SK-N-SH (cell line): ENCODE measurements around the gene PSMA6. TPM values are rescaled to one million over a fixed set of nuclear protein-coding genes. Genes with fewer than 3 reads are reported as not detected.
A peak's percentile ranks its signal among the peaks of the same experiment; 100 is the strongest.

Experiments
- CTCF ChIA-PET: fragments of 300-600, 350-600 bp; formaldehyde crosslinking; extraction: SDS; loops from one replicate; lab custom pipeline; 2021; lab: Yijun Ruan, JAX
- POLR2A ChIA-PET: fragments of 350-600 bp; sonication (Branson Sonifier 250); formaldehyde crosslinking; extraction: SDS; loops from one replicate; lab custom pipeline; 2020; ENCODE audit warnings: antibody characterized with exemption, inconsistent platforms; lab: Yijun Ruan, JAX
- DNase-seq: peaks from one replicate; pipeline ENCODE4 v3.0.0; 2012
- H2AFZ ChIP-seq: fragments of 200-600 bp; sonication (generic); 2 replicates; pipeline ENCODE4 v1.8.1; 2016; ENCODE audit warnings: antibody characterized with exemption, mild to moderate bottlenecking, low read depth
- H3F3A ChIP-seq: fragments of 200-600 bp; sonication (generic); replicated peaks from 2 replicates; pipeline ENCODE3; 2016; ENCODE audit warnings: antibody characterized with exemption, mild to moderate bottlenecking; ENCODE audit not compliant: insufficient read depth
- H3K27ac ChIP-seq, 2 experiments: fragments of 200-500 bp in 1 of 2; fragments of 200-600 bp in 1 of 2; sonication (Bioruptor generic) in 1 of 2; sonication (generic), shearing (Covaris generic) in 1 of 2; 2 replicates each; pipeline versions ENCODE4 v1.5.1 to v1.6.1; 2014 to 2016; ENCODE audit warnings: low read depth in 2 of 2, inconsistent platforms in 1 of 2, low read length in 1 of 2, mild to moderate bottlenecking in 1 of 2, mixed read lengths in 1 of 2
- H3K27me3 ChIP-seq: fragments of 200-600 bp; sonication (generic), shearing (Covaris generic); 2 replicates; pipeline ENCODE4 v1.6.1; 2016; ENCODE audit warnings: mixed run types; ENCODE audit not compliant: insufficient read depth
- H3K36me3 ChIP-seq, 2 experiments: fragments of 200-500 bp in 1 of 2; fragments of 200-600 bp in 1 of 2; sonication (Bioruptor generic) in 1 of 2; sonication (generic) in 1 of 2; replicated peaks in 1 of 2; 2 replicates each; pipeline versions ENCODE3 to v1.5.1; 2014 to 2016; ENCODE audit warnings: low read length in 1 of 2, mild to moderate bottlenecking in 1 of 2; ENCODE audit not compliant: insufficient read depth in 2 of 2, control insufficient read depth in 1 of 2
- H3K4me1 ChIP-seq, 2 experiments: fragments of 200-500 bp in 1 of 2; fragments of 200-600 bp in 1 of 2; sonication (Bioruptor generic) in 1 of 2; sonication (generic), shearing (Covaris generic) in 1 of 2; 2 replicates each; pipeline versions ENCODE4 v1.5.1 to v1.6.1; 2014 to 2016; ENCODE audit warnings: low read depth in 1 of 2, low read length in 1 of 2, mixed run types in 1 of 2; ENCODE audit not compliant: insufficient read depth in 2 of 2, control insufficient read depth in 1 of 2
- H3K4me2 ChIP-seq: fragments of 200-600 bp; sonication (generic), shearing (Covaris generic); 2 replicates; pipeline ENCODE4 v1.6.1; 2017; ENCODE audit warnings: mixed run types
- H3K4me3 ChIP-seq, 2 experiments: fragments of 200-500 bp in 1 of 2; fragments of 200-600 bp in 1 of 2; sonication (Bioruptor generic) in 1 of 2; sonication (generic), shearing (Covaris generic) in 1 of 2; 2 replicates each; pipeline versions ENCODE4 v1.5.1 to v1.8.1; 2014 to 2016; ENCODE audit warnings: low read depth in 2 of 2, inconsistent platforms in 1 of 2, low read length in 1 of 2, mild to moderate bottlenecking in 1 of 2, mixed read lengths in 1 of 2, moderate library complexity in 1 of 2
- H3K79me2 ChIP-seq: fragments of 200-600 bp; sonication (generic); 2 replicates; pipeline ENCODE4 v1.8.1; 2017; ENCODE audit warnings: mild to moderate bottlenecking; ENCODE audit not compliant: insufficient read depth
- H3K9ac ChIP-seq: fragments of 200-600 bp; sonication (generic); 2 replicates; pipeline ENCODE4 v1.6.1; 2017; ENCODE audit warnings: mixed run types
- H3K9me2 ChIP-seq: fragments of 200-600 bp; sonication (generic); 2 replicates; pipeline ENCODE4 v1.6.1; 2017; ENCODE audit warnings: mixed run types
- H3K9me3 ChIP-seq: fragments of 200-600 bp; sonication (generic); 2 replicates; pipeline ENCODE4 v1.6.1; 2017; ENCODE audit warnings: mixed run types, mild to moderate bottlenecking, moderate library complexity
- H4K20me1 ChIP-seq: fragments of 200-600 bp; sonication (generic); 2 replicates; pipeline ENCODE4 v1.6.1; 2017; ENCODE audit warnings: mild to moderate bottlenecking, mixed run types; ENCODE audit not compliant: insufficient read depth
- CHD2 ChIP-seq: fragments of 150-350 bp; IDR thresholded peaks from 2 replicates; pipeline ENCODE4 v1.6.1; 2018; ENCODE audit warnings: low read length; ENCODE audit not compliant: partially characterized antibody
- ELF1 ChIP-seq: IDR thresholded peaks from 2 replicates; pipeline ENCODE4 v1.4.0; 2012
- EP300 ChIP-seq, 2 experiments: IDR thresholded peaks; 2 replicates each; pipeline versions ENCODE4 v1.4.0 to v1.6.1; 2012; ENCODE audit warnings: borderline replicate concordance in 1 of 2, low read depth in 1 of 2, low read length in 1 of 2
- GABPA ChIP-seq: IDR thresholded peaks from 2 replicates; pipeline ENCODE4 v1.4.0; 2012; ENCODE audit warnings: low read depth, mild to moderate bottlenecking
- MXI1 ChIP-seq: IDR thresholded peaks from 2 replicates; pipeline ENCODE4 v1.6.1; 2012; ENCODE audit warnings: mild to moderate bottlenecking, low read depth, low read length, improper control_type of control experiment
- NRF1 ChIP-seq: IDR thresholded peaks from 2 replicates; pipeline ENCODE4 v1.6.1; 2012; ENCODE audit warnings: low read depth, mild to moderate bottlenecking, low read length
- POLR2AphosphoS5 ChIP-seq: IDR thresholded peaks from 2 replicates; pipeline ENCODE4 v1.6.1; 2012; ENCODE audit warnings: low read depth, low read length
- RCOR1 ChIP-seq: fragments of 150-350 bp; IDR thresholded peaks from 2 replicates; pipeline ENCODE4 v1.6.1; 2017; ENCODE audit warnings: antibody characterized with exemption, low read length
- SIN3A ChIP-seq: IDR thresholded peaks from 2 replicates; pipeline ENCODE4 v1.6.1; 2012; ENCODE audit warnings: low read depth, mild to moderate bottlenecking, low read length, moderate library complexity, borderline replicate concordance
- TAF1 ChIP-seq: IDR thresholded peaks from 2 replicates; pipeline ENCODE4 v1.6.1; 2012; ENCODE audit warnings: low read depth, mild to moderate bottlenecking, low read length, moderate library complexity, borderline replicate concordance
- TCF12 ChIP-seq: IDR thresholded peaks from 2 replicates; pipeline ENCODE4 v1.4.0; 2012
- WGBS: methylation state at CpG from one replicate; pipeline ENCODE4 v1.1.6; 2017; ENCODE audit warnings: low lambda C conversion rate; 5-methylcytosine and 5-hydroxymethylcytosine counted together
- polyA plus RNA-seq, 3 experiments: library from polyadenylated mRNA; depleted of rRNA; stranded (reverse); fragments of >200 nt; gene quantifications; 2 replicates each; pipeline ENCODE4 v1.2.3, GENCODE V29; 2012
- TF ChIP-seq, protein P1 (sequence below): IDR thresholded peaks from 2 replicates; pipeline ENCODE4 v1.4.0; 2012; ENCODE audit warnings: low read depth, borderline replicate concordance
- TF ChIP-seq, protein P2 (sequence below): fragments of 150-350 bp; IDR thresholded peaks from 2 replicates; pipeline ENCODE4 v1.6.1; 2016; ENCODE audit warnings: mild to moderate bottlenecking, low read depth, low read length
- TF ChIP-seq, protein P3 (sequence below): IDR thresholded peaks from 2 replicates; pipeline ENCODE4 v1.6.1; 2012; ENCODE audit warnings: mild to moderate bottlenecking, low read depth, low read length, moderate library complexity
- TF ChIP-seq, protein P4 (sequence below): IDR thresholded peaks from 2 replicates; pipeline ENCODE4 v1.4.0; 2012; ENCODE audit warnings: low read depth

PSMA6 gene
- polyA plus RNA-seq (2012; rRNA removed) = 174 and 227 TPM in 2 replicates
- polyA plus RNA-seq (2012; cell fraction: cytosol; rRNA removed) = 237 and 272 TPM in 2 replicates
- 74.5 and 150 TPM in 2 replicates for polyA plus RNA-seq (2012; cell fraction: nucleus; rRNA removed)

DNA sequence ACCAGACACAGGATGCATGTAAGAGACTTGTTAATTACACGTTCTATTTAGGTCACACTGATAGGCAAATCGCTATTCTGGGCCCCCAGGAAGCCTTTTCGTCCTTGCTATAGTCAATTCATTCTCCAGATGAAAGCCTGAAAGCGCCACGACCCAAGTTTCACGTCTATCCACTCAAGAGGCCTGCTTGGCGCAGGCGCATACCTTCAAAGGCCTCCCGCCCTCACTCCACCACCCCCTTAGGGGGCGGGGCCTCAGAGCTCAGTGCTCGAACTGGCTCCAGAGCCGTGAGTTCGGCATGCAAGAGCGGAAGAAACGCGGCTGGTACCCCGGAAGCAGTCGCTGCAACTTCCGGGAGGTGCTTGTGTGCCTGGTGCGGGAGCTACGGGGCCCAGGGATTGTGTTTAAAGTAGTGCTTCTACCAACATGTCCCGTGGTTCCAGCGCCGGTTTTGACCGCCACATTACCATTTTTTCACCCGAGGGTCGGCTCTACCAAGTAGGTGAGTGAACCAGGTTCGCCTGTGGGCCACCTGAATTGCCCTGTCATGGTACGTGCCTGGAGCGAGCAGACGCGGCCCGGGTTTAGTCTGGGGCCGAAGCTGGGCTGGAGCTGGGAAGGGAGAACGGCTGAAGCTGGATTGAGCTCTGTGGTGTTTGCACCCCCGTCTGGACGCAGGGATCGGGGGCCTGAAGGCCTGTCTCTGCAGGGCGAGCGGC lies at the start of gene PSMA6:
Gene PSMA6, plus strand, starts transcription at position 332 of the 719 bp plus-strand sequence. Its CDS starts 95 bp downstream, at position 427.
- Histone ChIP-seq H3K36me3 (peaks cover 2 to 13% of the 10 kb centered on the region in 2 experiments), H3K9me2 (no peaks in the 10 kb centered on the region), H3K79me2 (peaks cover 50% of the 10 kb centered on the region), H3K9ac (peak within 1 kb of the TSS; percentile 93), H3K4me3 (peak within 1 kb of the TSS; percentile 82 to 91), H4K20me1 (peaks cover 11% of the 10 kb centered on the region), H3K4me2 (peak within 1 kb of the TSS; percentile 88), H3K27ac (peak within 1 kb of the TSS; percentile 84 to 87), H3K4me1 (no peaks in the 10 kb centered on the region; a peak in 3 of 4 replicates), H3K9me3 (no peaks in the 10 kb centered on the region), H3F3A (peaks cover 24% of the 10 kb centered on the region), H3K27me3 (no peaks in the 10 kb centered on the region), H2AFZ (peak within 1 kb of the TSS; percentile 99)
- POLR2A ChIA-PET = interaction anchor here (0.6 to 1.9 kb wide), 9 partner anchors 14 to 534 kb away, joined by 3 to 21 read pairs (median 4); partner anchors contain the start of genes BRMS1L, INSM2, NFKBIA and PPP2R3C
- CTCF ChIA-PET = interaction anchor here (0.6 to 1.2 kb wide), 7 partner anchors 15 to 151 kb away, joined by 3 to 5 read pairs (median 3); partner anchors contain the start of gene NFKBIA
- WGBS = under 1% methylated on average over 34 of the region's 40 CpGs
- TF ChIP-seq CHD2 (peak; percentile 85), TAF1 (peak; percentile 88), SIN3A (peak; percentile 85; the same call in 1 of the 2 replicates), GABPA (peak; percentile 99), RCOR1 (no peak), MXI1 (peak; percentile 78), POLR2AphosphoS5 (peak; percentile 88), ELF1 (peak; percentile 93), EP300 (IDR thresholded peaks at IDR 0.05; ENCODE audit: borderline replicate concordance in 1 of 2, low read depth in 1 of 2, low read length in 1 of 2) (peak in 1 of 2 experiments; percentile 21; a peak in 1 of 4 replicates), TCF12 (peak; percentile 30; the same call in 1 of the 2 replicates), NRF1 (peak; percentile 71)
- TF ChIP-seq, protein P1, sequence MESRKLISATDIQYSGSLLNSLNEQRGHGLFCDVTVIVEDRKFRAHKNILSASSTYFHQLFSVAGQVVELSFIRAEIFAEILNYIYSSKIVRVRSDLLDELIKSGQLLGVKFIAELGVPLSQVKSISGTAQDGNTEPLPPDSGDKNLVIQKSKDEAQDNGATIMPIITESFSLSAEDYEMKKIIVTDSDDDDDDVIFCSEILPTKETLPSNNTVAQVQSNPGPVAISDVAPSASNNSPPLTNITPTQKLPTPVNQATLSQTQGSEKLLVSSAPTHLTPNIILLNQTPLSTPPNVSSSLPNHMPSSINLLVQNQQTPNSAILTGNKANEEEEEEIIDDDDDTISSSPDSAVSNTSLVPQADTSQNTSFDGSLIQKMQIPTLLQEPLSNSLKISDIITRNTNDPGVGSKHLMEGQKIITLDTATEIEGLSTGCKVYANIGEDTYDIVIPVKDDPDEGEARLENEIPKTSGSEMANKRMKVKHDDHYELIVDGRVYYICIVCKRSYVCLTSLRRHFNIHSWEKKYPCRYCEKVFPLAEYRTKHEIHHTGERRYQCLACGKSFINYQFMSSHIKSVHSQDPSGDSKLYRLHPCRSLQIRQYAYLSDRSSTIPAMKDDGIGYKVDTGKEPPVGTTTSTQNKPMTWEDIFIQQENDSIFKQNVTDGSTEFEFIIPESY = no peak
- TF ChIP-seq, protein P2, sequence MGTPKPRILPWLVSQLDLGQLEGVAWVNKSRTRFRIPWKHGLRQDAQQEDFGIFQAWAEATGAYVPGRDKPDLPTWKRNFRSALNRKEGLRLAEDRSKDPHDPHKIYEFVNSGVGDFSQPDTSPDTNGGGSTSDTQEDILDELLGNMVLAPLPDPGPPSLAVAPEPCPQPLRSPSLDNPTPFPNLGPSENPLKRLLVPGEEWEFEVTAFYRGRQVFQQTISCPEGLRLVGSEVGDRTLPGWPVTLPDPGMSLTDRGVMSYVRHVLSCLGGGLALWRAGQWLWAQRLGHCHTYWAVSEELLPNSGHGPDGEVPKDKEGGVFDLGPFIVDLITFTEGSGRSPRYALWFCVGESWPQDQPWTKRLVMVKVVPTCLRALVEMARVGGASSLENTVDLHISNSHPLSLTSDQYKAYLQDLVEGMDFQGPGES = no peak
- TF ChIP-seq, protein P3, sequence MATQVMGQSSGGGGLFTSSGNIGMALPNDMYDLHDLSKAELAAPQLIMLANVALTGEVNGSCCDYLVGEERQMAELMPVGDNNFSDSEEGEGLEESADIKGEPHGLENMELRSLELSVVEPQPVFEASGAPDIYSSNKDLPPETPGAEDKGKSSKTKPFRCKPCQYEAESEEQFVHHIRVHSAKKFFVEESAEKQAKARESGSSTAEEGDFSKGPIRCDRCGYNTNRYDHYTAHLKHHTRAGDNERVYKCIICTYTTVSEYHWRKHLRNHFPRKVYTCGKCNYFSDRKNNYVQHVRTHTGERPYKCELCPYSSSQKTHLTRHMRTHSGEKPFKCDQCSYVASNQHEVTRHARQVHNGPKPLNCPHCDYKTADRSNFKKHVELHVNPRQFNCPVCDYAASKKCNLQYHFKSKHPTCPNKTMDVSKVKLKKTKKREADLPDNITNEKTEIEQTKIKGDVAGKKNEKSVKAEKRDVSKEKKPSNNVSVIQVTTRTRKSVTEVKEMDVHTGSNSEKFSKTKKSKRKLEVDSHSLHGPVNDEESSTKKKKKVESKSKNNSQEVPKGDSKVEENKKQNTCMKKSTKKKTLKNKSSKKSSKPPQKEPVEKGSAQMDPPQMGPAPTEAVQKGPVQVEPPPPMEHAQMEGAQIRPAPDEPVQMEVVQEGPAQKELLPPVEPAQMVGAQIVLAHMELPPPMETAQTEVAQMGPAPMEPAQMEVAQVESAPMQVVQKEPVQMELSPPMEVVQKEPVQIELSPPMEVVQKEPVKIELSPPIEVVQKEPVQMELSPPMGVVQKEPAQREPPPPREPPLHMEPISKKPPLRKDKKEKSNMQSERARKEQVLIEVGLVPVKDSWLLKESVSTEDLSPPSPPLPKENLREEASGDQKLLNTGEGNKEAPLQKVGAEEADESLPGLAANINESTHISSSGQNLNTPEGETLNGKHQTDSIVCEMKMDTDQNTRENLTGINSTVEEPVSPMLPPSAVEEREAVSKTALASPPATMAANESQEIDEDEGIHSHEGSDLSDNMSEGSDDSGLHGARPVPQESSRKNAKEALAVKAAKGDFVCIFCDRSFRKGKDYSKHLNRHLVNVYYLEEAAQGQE = no peak
- TF ChIP-seq, protein P4, sequence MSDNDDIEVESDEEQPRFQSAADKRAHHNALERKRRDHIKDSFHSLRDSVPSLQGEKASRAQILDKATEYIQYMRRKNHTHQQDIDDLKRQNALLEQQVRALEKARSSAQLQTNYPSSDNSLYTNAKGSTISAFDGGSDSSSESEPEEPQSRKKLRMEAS = peak; percentile 91
- DNase-seq = peak; percentile 93
